EH (cell line): ENCODE data around the gene C1R.
"Not testable (repeated sequence)": the region's sequence is repeated elsewhere in the genome, so short reads cannot be mapped to it uniquely, and the experiment has no call there.

ENCODE experiments used
- DNase-seq: peaks from one replicate; pipeline ENCODE4 v3.0.0-alpha.2; 2015; ENCODE audit warnings: low read depth

Gene C1R

GRCh38 chr12:7067096-7067495 is 25.1 kb downstream of the C1R start:
- no peak for DNase-seq

GRCh38 chr12:7066596-7066995 is 25.6 kb downstream of the C1R start:
- no peak for DNase-seq

GRCh38 chr12:7065073-7065623 is 27.1 kb downstream of the C1R start:
- no peak for DNase-seq

- DNase-seq = no peak
Measured at GRCh38 chr12:7064516-7064915, 27.7 kb downstream of the C1R start.

- no peak for DNase-seq
Measured at GRCh38 chr12:7061596-7061995, 30.6 kb downstream of the C1R start.

GRCh38 chr12:7061138-7061537 is 31.1 kb downstream of the C1R start:
- peak; percentile 34 for DNase-seq

GRCh38 chr12:7060353-7060954 is 31.8 kb downstream of the C1R start, which contains the start of gene C1S:
Gene C1S, plus strand, starts transcription at chr12:7060718. Its CDS starts 1,195 bp downstream, at chr12:7061913.
- peak; percentile 99 for DNase-seq

GRCh38 chr12:7059780-7060179 is 32.5 kb downstream of the C1R start:
- no peak for DNase-seq

- DNase-seq = no peak
Measured at GRCh38 chr12:7058850-7059395, 33.3 kb downstream of the C1R start.

GRCh38 chr12:7058163-7058845 is 33.9 kb downstream of the C1R start:
- DNase-seq = no peak

GRCh38 chr12:7055736-7056135 is 36.5 kb downstream of the C1R start:
- DNase-seq = not testable (repeated sequence)

GRCh38 chr12:7054925-7055324 is 37.3 kb downstream of the C1R start:
- no peak for DNase-seq

GRCh38 chr12:7049973-7050372 is 42.3 kb downstream of the C1R start:
- DNase-seq = not testable (repeated sequence)

- DNase-seq = not testable (repeated sequence)
Measured at GRCh38 chr12:7049445-7049951, 42.7 kb downstream of the C1R start.

- DNase-seq = no peak
Measured at GRCh38 chr12:7047306-7047705, 44.9 kb downstream of the C1R start.

GRCh38 chr12:7046383-7047105 is 45.7 kb downstream of the C1R start:
- DNase-seq = no peak

GRCh38 chr12:7045913-7046312 is 46.3 kb downstream of the C1R start:
- no peak for DNase-seq

- DNase-seq = peak; percentile 60
Measured at GRCh38 chr12:7042842-7043241, 49.4 kb downstream of the C1R start.

- no peak for DNase-seq
Measured at GRCh38 chr12:7039403-7039802, 52.8 kb downstream of the C1R start.

- DNase-seq = no peak
Measured at GRCh38 chr12:7038591-7038990, 53.7 kb downstream of the C1R start.

- not testable (repeated sequence) for DNase-seq
Measured at GRCh38 chr12:7037411-7037810, 54.8 kb downstream of the C1R start.

- DNase-seq = no peak
Measured at GRCh38 chr12:7035463-7035862, 56.8 kb downstream of the C1R start.
